HepG2 (cell line): ENCODE results near the gene PLIN1. TPM values are rescaled to one million over a fixed set of nuclear protein-coding genes. Genes with fewer than 3 reads are reported as not detected.

Source experiments
- BHLHE40 ChIP-seq: IDR thresholded peaks from 2 replicates; pipeline ENCODE4 v1.6.1; 2011; ENCODE audit warnings: low read length, improper control_type of control experiment
- CHD2 ChIP-seq: IDR thresholded peaks from 2 replicates; pipeline ENCODE4 v1.6.1; 2011; ENCODE audit warnings: low read depth, low read length, improper control_type of control experiment
- FOXA3 ChIP-seq: IDR thresholded peaks from 2 replicates; pipeline ENCODE4 v1.6.1; 2016; ENCODE audit warnings: missing genetic modification reagents, missing compliant biosample characterization
- HNRNPK ChIP-seq: fragments of 200-400 bp; formaldehyde crosslinking; IDR thresholded peaks from 2 replicates; pipeline ENCODE4 v1.6.1; 2018; ENCODE audit warnings: low read length, low read depth, moderate library complexity, mild to moderate bottlenecking; ENCODE audit not compliant: poor library complexity, severe bottlenecking
- HOXA3 ChIP-seq: sonication (generic); formaldehyde crosslinking; IDR thresholded peaks from 2 replicates; pipeline ENCODE4 v1.5.0; 2020; ENCODE audit warnings: missing genetic modification reagents
- IKZF4 ChIP-seq: sonication (generic); formaldehyde crosslinking; IDR thresholded peaks from 2 replicates; pipeline ENCODE4 v1.5.1; 2020; ENCODE audit warnings: borderline replicate concordance, mild to moderate bottlenecking, low read depth, missing genetic modification reagents; ENCODE audit errors: not compliant biosample characterization
- KDM4B ChIP-seq: sonication (generic); formaldehyde crosslinking; IDR thresholded peaks from 2 replicates; pipeline ENCODE4 v1.4.0; 2020; ENCODE audit warnings: missing genetic modification reagents
- NFYB ChIP-seq: sonication (generic); formaldehyde crosslinking; IDR thresholded peaks from 2 replicates; pipeline ENCODE4 v1.4.0; 2020; ENCODE audit warnings: missing genetic modification reagents
- PBX2 ChIP-seq: IDR thresholded peaks from 2 replicates; pipeline ENCODE4 v1.6.1; 2016; ENCODE audit warnings: control low read depth
- POGZ ChIP-seq: sonication (generic); formaldehyde crosslinking; IDR thresholded peaks from 2 replicates; pipeline ENCODE4 v1.4.0; 2020; ENCODE audit warnings: mild to moderate bottlenecking, missing genetic modification reagents
- RFXAP ChIP-seq: sonication (generic); formaldehyde crosslinking; IDR thresholded peaks from 2 replicates; pipeline ENCODE4 v1.4.0; 2020; ENCODE audit warnings: missing genetic modification reagents, borderline replicate concordance
- SAP130 ChIP-seq: IDR thresholded peaks from 2 replicates; pipeline ENCODE4 v1.6.1; 2016; ENCODE audit warnings: low read depth
- THAP11 ChIP-seq: IDR thresholded peaks from 2 replicates; pipeline ENCODE4 v1.6.1; 2016; ENCODE audit warnings: missing biosample characterization, missing genetic modification reagents
- XRCC5 ChIP-seq: fragments of 200-400 bp; formaldehyde crosslinking; optimal IDR thresholded peaks from 2 replicates; pipeline ENCODE3; 2017; ENCODE audit warnings: mild to moderate bottlenecking, low read length
- ZMYM2 ChIP-seq: sonication (generic); formaldehyde crosslinking; IDR thresholded peaks from 2 replicates; pipeline ENCODE4 v1.8.0; 2022; ENCODE audit warnings: mild to moderate bottlenecking, missing genetic modification reagents
- ZNF17 ChIP-seq: sonication (generic); formaldehyde crosslinking; IDR thresholded peaks from 2 replicates; pipeline ENCODE4 v1.5.0; 2020; ENCODE audit warnings: mild to moderate bottlenecking, missing genetic modification reagents
- ZNF224 ChIP-seq: sonication (generic); formaldehyde crosslinking; IDR thresholded peaks from 2 replicates; pipeline ENCODE4 v1.5.0; 2020; ENCODE audit warnings: mild to moderate bottlenecking, missing genetic modification reagents
- polyA plus RNA-seq, 8 experiments: library from polyadenylated mRNA; depleted of rRNA in 3 of 8; stranded (reverse) in 7 of 8; unstranded in 1 of 8; fragments of >200 nt; fragmentation: Illumina TruSeq in 4 of 8; extraction: Trizol in 4 of 8; gene quantifications; 2 replicates each; pipeline versions ENCODE4 v1.2.1 to v1.2.3, GENCODE V29; 2011 to 2016; ENCODE audit warnings: low read depth in 4 of 8, missing spikeins in 1 of 8, mixed read lengths in 1 of 8; ENCODE audit not compliant: insufficient read depth in 1 of 8
- total RNA-seq, 5 experiments: library from RNA; depleted of rRNA; stranded (reverse); fragments of >200 nt; fragmentation: Illumina TruSeq; extraction: Trizol; gene quantifications; 2 replicates each; pipeline ENCODE4 v1.2.3, GENCODE V29; 2016; ENCODE audit warnings: low read depth in 1 of 5
- TF ChIP-seq, protein P1 (sequence below): sonication (generic); formaldehyde crosslinking; IDR thresholded peaks from 2 replicates; pipeline ENCODE4 v1.5.1; 2020; ENCODE audit warnings: mild to moderate bottlenecking, moderate library complexity, missing genetic modification reagents
- TF ChIP-seq, protein P2 (sequence below): sonication (generic); formaldehyde crosslinking; IDR thresholded peaks from 2 replicates; pipeline ENCODE4 v1.8.0; 2022; ENCODE audit warnings: low read depth, missing genetic modification reagents
- TF ChIP-seq, protein P3 (sequence below): sonication (generic); formaldehyde crosslinking; IDR thresholded peaks from 2 replicates; pipeline ENCODE4 v1.9.0; 2022; ENCODE audit warnings: missing genetic modification reagents, mild to moderate bottlenecking, borderline replicate concordance
- TF ChIP-seq, protein P4 (sequence below): sonication (generic); formaldehyde crosslinking; IDR thresholded peaks from 2 replicates; pipeline ENCODE4 v1.4.0; 2020; ENCODE audit warnings: missing genetic modification reagents

Gene PLIN1
- total and polyA plus RNA-seq, 2 of the 13 experiments (the other 11 are each of a cell fraction or from before 2014, with no cell fraction given) = 0.74 to 1.2 TPM

DNA sequence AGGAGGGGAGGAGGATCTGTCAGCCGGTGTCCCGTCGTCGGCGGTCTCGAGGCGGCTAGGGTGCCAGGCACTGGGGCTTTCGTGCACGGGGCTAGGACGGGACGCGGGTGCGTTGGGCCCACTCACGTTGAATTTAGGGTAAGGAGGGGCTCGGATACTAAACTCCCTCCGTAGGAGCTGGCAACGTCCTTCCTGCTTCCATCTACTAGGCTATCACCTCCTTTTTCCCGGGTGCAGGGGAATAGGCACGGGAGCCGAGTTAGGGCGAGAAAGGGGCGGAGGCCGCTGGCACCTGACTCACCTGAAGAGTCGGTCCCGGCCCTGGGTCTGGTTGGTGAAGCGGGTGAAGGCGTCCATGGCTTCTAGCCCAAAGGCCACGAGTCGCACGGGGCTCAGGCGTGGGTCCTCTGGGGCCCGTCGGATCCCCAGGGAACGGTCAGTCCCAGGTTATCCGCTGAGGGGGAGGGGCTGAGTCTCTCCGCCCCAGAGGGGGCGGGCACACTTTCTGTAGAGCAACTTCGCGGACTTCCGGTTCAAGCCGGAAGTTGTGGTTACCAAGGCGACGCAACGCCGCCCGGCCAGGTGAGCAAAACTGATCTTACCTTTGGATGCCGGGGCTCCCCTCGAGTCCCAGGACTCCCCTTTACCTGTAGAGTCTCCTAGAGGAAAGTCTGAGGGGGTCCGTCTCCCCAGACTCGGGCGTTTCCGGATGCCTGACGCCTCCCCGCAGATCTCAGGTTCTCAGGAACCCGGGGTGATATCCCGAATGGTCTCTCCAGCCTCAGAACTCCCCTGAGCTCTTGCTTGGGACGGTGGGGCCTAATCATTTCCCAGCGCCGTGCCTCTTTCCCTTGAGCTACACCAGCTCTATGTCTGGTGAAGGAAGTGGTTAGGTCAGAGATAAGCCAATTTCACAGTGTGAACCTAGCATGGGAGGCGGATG, 11.4 kb upstream of the PLIN1 start, which contains the start of the genes PEX11A and WDR93 (continued):
- TF ChIP-seq, protein P1, sequence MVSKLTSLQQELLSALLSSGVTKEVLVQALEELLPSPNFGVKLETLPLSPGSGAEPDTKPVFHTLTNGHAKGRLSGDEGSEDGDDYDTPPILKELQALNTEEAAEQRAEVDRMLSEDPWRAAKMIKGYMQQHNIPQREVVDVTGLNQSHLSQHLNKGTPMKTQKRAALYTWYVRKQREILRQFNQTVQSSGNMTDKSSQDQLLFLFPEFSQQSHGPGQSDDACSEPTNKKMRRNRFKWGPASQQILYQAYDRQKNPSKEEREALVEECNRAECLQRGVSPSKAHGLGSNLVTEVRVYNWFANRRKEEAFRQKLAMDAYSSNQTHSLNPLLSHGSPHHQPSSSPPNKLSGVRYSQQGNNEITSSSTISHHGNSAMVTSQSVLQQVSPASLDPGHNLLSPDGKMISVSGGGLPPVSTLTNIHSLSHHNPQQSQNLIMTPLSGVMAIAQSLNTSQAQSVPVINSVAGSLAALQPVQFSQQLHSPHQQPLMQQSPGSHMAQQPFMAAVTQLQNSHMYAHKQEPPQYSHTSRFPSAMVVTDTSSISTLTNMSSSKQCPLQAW = peak; percentile 57; the same call in 1 of the 2 replicates
- TF ChIP-seq XRCC5 (peak; percentile 53), NFYB (CRISPR knock-in tag) (0 out of 2 replicates have a peak, but pooled peaks have one; percentile 5), POGZ (CRISPR knock-in tag) (peak; percentile 32; the same call in 1 of the 2 replicates), CHD2 (no peak), IKZF4 (CRISPR knock-in tag) (no peak), HNRNPK (no peak), PBX2 (CRISPR knock-in tag) (no peak), KDM4B (CRISPR knock-in tag) (no peak), ZNF17 (no peak), BHLHE40 (peak; percentile 45; the same call in 1 of the 2 replicates), ZMYM2 (CRISPR knock-in tag) (0 out of 2 replicates have a peak, but pooled peaks have one; percentile 77), THAP11 (CRISPR knock-in tag) (peak; percentile 60; the same call in 1 of the 2 replicates), ZNF224 (CRISPR knock-in tag) (no peak), SAP130 (peak; percentile 89), RFXAP (CRISPR knock-in tag) (0 out of 2 replicates have a peak, but pooled peaks have one; percentile 21), FOXA3 (CRISPR knock-in tag) (0 out of 2 replicates have a peak, but pooled peaks have one; percentile 11), HOXA3 (peak; percentile 72)
- TF ChIP-seq, protein P2, sequence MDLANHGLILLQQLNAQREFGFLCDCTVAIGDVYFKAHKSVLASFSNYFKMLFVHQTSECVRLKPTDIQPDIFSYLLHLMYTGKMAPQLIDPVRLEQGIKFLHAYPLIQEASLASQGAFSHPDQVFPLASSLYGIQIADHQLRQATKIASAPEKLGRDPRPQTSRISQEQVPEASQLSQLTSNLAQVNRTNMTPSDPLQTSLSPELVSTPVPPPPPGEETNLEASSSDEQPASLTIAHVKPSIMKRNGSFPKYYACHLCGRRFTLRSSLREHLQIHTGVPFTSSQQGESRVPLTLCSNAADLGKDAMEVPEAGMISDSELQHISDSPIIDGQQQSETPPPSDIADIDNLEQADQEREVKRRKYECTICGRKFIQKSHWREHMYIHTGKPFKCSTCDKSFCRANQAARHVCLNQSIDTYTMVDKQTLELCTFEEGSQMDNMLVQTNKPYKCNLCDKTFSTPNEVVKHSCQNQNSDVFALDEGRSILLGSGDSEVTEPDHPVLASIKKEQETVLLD (CRISPR knock-in tag) = no peak
- TF ChIP-seq, protein P3, sequence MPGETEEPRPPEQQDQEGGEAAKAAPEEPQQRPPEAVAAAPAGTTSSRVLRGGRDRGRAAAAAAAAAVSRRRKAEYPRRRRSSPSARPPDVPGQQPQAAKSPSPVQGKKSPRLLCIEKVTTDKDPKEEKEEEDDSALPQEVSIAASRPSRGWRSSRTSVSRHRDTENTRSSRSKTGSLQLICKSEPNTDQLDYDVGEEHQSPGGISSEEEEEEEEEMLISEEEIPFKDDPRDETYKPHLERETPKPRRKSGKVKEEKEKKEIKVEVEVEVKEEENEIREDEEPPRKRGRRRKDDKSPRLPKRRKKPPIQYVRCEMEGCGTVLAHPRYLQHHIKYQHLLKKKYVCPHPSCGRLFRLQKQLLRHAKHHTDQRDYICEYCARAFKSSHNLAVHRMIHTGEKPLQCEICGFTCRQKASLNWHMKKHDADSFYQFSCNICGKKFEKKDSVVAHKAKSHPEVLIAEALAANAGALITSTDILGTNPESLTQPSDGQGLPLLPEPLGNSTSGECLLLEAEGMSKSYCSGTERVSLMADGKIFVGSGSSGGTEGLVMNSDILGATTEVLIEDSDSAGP (CRISPR knock-in tag) = peak; percentile 83; the same call in 1 of the 2 replicates
- TF ChIP-seq, protein P4, sequence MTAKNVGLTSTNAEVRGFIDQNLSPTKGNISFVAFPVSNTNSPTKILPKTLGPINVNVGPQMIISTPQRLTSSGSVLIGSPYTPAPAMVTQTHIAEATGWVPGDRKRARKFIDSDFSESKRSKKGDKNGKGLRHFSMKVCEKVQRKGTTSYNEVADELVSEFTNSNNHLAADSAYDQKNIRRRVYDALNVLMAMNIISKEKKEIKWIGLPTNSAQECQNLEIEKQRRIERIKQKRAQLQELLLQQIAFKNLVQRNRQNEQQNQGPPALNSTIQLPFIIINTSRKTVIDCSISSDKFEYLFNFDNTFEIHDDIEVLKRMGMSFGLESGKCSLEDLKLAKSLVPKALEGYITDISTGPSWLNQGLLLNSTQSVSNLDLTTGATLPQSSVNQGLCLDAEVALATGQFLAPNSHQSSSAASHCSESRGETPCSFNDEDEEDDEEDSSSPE (CRISPR knock-in tag) = no peak
